Measurements from ENCODE around the gene ZBED4.
A peak's percentile ranks its signal among the peaks of the same experiment; 100 is the strongest.

ZBED4 gene

DNA sequence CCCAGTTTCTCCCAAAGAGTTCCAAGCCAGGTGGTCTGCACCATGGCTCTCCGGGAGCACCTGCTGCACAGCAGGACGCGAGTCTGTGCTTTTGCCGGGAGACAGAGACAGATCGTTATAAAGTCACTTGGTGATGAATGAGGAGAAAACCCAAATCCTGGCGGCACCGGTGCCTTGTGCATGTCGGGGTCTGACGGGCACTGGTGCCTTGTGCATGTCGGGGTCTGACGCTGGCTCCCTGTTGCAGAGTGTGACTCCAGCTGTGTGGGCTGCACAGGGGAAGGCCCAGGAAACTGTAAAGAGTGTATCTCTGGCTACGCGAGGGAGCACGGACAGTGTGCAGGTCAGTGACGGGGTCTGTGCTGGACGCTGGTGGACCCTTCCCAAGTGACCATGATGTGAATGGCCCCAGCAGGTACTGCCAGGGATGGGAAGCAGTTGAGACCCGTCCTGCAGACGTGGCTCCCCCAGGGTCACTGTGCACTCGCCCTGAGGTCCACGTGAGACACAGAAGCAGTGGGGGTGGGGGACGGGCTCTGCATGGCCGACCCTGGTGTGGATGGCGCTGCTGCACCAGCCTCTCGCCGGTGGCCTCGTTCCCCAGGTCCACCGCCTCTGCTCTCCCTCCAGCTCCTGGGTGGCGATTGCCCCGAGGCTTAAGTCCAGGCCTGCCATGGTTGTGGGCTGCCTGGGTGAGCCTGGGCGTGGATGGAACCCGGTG lies 70.6 kb downstream of the ZBED4 start:
- DNase-seq = no peak

DNA sequence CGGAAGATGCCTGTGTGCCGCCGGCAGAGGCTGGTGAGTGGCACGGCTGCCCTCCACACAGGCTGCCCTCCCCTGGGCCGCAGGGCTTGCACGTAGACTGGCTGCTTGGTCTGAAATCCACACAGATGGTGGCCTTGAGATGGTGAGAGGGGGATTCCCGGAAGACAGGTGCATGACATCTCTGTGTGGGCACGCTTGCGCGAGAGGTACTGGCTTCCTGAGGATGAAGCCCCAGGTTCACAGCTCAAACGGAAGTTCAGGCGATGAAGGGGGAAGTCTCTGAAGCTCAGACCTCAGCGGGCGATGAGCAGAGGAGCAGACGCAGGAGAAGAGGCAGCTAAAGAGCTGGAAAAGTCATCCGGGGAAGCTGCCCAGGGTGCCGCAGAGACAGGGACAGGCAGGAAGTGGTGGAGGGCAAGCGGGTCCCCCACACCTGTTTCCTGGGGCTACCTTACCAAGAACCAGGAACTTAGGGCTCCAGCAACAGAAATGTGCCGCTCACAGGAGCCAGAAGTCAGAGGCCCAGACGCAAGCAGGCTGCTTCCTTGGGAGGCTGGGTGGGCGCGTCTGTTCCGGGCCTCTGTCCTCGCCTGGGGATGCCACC lies 72.0 kb downstream of the ZBED4 start:
- peak; percentile 65 to 78 (median 76) for DNase-seq

DNA sequence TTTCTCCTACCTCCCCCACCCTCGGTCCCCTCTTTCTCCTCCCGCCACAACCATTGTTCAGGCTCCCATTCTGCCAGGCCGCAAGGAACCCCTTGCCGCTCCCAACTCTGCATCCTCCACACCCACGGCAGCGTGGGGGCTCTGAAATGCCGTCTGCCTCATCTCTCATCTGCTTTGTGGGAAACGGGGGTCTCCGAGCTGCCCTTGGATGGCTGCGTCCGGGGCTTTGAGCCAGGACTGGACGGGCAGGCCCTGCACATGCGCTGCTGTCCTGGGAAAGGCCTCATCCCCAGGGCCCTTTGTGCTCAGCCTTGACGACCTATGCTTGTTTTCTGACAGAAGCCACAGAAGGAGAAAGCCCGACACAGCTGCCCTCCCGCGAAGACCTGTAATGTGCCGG lies 73.3 kb downstream of the ZBED4 start:
- DNase-seq = no peak

DNA sequence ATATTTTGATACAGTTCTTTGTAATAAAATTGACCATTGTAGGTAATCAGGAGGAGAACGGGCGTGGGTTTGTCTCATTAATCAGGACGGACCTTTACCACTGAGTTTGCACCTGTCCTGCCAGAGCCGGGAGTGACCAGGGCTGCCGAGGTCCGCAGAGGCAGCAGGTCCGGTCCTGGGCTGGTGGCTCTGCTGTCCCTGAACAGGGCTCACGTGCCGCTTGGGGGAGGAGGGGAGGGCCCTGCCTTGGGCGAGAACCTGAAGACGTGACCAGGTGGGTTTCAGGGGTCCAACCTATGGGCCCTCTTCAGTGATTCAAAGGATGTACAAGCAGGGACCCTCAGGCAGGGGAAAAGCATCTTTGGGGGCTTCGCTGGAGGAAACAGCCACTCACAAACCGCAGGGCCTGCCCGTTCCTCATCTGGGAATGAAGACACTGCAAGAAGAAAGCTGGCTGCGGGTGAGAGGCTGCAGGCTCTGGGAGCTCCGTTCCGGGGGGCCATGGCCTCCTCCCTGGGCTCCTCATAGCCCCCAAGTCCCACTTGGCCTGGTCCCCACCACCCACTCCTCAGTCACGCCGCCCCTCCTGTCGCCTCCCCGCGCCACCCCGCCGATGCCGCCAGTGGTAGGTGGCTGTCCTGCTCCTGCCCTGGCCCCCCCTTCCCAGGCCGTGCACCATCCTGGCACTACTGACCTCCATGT lies 74.0 kb downstream of the ZBED4 start:
- no peak for DNase-seq

DNA sequence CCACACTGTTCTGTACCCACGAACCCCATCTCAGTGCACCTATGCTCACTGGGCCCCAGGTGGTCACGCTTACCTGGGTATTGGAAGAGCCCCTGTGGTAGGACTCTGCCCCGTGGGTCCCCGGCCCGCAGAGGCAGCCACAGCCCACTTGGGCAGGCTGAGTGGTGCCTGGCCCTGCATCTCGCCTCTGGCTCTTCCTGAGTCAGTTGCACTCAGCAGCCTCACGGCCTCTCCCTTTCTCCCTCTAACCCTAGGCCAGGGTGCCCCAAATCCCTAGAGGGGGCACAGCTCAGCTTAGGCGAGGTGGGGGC lies 74.5 kb downstream of the ZBED4 start:
- no peak for DNase-seq

DNA sequence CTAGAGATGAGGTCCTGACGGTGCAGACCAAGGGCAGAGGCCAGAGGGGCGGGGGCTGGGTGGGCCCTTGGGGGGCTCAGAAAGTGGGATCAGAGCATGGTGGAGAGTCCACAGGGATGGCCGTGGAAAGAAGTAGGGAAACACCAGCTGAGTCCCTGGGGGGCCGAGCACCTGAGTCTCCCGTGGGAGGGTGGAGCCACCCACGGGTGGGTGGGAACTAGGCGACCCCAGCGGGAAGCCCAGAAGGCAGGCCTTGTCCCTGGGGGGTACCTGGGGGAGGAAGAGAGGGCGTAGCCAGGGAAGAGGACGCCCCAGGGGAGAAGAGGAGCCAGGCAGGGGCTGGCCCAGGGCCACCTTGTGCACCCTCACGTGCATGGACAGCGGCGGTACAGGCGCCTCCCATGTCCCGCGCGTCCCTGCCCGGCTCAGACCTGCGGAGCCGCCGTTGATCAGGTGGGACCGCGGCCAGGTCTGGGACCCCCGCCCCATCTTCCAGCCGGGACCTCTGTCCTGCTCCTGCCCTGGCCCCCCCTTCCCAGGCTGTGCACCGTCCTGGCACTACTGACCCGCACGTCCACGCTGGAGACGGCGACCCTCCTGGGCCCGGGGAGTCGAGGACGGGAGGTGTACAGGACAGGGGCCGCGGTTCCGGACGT lies 75.0 kb downstream of the ZBED4 start:
- DNase-seq = no peak

DNA sequence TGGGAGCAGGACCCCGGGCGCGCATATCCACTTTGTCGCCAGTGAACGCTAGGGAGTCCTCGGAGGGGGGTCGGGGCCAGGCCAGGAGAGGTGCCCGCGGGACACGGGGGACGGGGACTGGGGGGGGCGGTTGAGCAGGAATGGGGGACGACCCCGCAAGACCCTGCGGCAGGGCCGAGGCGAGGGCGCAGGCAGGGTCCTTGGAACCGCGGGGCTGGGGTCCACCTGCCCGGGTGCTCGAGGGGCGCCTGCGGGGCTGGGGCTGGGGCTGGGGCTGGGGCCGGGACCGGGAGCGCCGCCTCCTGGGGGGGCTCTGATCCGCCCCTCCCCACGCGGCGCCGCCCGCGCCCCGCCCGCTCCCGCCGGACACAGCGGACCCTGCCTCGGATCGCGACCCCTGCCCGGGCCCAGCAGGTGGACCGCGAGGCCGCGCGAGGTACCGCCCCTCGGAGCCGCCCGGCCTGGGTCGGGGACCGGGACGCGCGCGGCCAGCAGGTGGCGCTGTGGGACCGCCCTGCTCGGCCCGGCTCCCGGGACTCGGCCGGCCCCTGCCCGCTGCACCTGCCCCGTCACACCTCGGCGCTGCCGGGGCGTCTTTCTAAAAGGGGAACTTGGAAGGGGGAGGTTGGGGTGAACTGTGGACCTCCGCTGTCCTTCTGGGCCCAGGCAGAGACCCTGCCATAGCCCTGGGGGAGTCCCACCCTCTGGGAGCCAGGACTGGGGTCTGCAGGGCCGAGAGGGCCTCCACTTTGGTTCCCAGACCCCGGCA lies 75.8 kb downstream of the ZBED4 start:
- peak; percentile 36 to 81 (median 68) for DNase-seq

DNA sequence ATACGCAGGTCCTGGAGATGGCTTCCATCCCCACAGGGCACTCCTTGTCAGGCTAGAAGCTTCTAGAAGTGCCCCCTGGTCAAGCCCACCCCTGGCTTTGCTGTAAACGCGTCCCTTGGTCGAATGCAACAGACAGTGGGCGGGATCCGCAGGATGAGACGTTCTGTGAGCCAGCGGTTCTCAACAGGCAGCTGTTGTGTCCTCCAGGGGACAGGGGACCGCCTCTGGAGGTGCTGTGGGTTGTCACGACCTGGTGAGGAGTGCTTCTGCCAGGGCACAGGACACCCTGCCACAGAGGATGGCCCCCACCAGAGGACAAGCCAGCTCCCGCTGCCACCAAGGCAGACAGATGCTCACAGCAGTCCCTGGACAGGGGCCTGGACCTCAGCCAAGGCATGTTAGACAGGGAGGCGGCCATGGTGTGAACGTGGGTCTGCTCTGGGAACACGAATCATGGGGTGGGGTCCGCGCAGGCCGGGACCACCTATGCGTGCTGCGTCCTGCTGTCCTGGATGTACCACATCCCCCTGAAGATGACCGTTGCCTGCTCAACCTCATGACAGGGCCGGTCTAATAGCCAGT lies 76.4 kb downstream of the ZBED4 start:
- DNase-seq = no peak

DNA sequence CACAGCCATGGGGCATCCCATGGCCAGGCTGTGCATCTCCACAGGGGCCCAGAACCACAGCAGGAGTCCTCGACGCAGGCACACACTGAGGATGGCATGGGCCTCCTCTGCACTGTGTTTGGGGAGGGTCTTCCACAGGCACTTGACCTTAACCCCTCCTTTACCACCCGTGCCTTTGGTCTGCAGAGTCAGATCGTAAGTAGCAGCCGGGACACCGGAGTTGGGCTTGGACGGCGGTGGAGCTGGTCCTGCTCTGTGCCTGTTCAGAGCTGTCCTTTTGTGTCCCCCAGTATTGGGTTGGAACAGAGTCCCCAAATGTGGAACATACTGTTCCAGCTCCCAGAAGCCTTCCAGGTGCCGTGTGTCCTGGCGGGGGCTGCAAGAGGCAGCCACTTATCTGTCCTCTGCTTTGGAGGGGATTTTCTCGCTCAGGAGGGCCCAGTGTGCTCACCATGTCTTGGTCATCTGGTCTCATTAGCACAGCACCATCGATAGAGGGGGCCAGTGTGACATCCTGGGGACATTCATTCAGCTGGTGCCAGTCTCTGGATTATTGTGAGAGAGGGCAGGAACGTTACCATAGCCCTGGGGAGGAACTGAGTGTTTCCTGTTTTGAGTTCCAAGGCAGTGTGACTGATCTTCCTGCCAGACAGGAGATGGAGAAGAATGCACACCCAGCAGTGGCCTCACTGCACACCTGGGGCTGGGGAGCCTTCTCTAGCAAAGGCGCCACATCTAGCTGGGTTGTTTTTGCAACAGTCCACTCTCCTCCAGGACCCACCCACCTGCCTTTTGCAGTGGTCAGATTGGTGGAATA lies 77.2 kb downstream of the ZBED4 start:
- DNase-seq = peak in 5 of 6 experiments; percentile 13 to 51 (median 35)

DNA sequence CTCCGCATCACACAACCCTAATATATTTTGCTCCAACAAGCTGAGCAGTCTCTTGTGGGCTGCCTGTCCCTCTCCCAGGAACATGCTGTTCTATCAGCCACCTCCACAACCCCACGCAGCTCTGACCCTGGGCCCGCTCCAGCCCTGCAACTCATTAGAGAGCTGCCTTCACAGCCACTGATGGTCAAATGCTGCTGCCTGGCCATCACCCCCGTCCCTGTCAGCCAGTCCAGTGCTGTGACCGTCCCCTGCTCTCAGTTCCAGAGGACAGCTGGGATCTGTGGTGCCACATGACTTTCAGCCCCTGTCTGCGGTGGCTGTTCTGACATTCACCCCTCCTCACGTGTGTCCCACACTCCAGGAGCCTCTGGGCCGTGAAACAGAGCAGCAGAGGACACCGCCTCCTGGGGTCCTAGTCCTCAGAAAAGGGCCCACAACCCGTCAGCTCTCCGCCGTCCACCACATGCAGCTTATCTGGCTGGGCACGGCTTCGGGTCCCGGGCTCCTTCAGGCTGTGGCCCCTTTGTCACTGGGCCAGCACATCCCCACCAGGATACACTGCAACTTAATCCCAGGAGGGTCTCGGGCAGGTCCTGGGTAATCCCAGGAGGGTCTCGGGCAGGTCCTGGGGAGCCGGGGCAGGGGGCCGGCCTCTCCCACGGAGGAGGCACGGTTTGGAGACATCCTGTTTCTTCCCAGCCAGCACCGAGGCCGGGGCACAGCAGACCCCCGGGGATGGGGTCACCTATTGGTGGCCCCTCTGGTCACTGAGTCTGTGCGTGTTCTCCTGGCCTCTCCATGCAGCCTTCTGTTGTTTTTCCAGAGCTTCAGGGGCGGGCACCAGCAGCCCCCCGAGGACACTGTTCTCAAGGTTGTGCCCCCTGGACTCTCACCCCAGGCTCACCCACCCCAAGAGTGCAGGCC lies 79.9 kb downstream of the ZBED4 start:
- no peak for DNase-seq

DNA sequence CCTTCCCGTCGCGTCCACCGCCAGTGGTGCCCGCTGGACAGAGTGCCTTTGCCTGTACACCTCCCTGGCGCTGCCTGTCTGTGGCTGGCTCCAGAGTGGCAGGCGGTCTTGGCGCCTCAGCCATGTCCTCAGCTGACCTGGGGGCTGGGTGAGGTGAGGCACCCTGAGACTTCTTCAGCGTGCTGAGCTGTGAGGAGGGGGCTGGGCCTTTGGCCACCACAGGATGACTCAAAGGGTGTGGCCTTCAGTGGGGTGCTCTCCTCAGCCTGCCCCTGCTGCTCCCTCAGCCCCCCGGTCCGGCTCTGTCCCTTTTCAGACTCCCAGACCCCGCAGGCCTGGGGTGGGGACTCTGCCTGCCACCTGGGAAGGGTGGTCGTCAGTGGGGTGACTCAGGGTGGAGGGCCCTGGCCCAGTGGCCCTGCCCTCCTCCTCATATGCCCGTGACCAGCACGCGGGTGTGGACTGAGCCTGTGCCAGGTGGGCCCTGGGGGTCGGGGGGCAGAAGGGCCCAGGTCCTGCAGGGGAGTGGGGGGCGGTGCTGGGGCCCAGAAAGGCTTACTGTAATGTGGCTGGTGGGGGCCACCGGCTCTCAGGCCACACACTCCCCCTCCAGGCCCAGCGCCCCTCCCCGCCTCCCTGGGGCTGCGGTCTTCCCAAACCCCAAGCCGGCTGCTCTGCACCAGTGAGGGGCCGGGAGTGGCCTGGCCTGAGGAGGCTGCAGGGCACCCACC lies 80.7 kb downstream of the ZBED4 start:
- DNase-seq = peak in 3 of 6 experiments; percentile 29 to 54 (median 49)

DNA sequence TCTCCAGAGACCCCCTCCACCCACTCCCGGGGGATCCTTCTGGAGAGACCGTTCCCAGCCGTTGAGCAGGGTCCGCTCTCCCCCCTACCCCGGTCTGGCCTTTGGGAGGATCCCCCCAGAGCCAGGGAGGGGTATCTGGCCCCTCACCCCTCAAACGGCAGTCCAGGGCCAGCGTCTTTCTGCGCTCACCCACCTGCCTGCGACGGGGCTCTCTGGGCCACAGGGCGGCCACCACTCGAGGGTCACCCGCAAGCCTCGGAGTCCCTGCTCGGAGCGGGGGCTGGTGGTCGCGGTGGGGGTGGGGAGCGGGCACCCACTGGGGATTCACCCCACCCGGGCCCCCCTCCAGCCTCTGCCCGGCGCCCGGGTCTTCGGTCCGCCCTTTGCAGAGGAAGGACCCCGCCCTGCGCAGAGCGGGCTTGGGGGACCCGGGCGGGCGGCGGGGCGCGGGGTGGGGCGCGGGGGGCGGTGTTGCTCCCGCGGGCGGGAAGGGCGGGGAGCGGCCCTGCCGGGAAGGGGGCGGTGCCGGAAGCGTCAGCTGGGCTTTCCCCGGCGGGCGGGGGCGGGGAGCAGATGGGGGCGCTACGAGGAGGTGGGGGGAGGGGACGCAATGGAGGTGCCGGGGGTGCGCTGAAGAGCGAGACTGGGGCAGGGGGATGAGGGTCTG lies 81.4 kb downstream of the ZBED4 start:
- peak; percentile 71 to 85 (median 78) for DNase-seq

DNA sequence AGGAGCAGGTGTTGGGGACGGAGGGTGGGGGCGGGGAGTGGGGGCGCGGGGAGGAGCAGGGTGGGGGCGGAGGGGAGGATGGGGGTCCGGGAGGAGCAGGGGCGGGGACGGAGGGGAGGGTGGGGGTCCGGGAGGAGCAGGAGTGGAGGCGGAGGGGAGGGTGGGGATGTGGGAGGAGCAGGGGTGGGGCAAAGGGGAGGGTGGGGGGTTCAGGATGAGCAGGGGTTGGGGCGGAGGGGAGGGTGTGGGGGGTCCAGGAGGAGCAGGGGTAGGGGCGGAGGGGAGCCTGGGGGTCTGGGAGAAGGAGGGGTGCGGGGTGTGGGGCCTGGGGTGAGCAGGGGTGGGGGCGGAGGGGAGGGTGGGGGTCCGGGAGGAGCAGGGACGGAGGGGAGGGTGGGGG lies 81.9 kb downstream of the ZBED4 start:
- peak in 4 of 6 experiments; percentile 44 to 59 (median 53) for DNase-seq

DNA sequence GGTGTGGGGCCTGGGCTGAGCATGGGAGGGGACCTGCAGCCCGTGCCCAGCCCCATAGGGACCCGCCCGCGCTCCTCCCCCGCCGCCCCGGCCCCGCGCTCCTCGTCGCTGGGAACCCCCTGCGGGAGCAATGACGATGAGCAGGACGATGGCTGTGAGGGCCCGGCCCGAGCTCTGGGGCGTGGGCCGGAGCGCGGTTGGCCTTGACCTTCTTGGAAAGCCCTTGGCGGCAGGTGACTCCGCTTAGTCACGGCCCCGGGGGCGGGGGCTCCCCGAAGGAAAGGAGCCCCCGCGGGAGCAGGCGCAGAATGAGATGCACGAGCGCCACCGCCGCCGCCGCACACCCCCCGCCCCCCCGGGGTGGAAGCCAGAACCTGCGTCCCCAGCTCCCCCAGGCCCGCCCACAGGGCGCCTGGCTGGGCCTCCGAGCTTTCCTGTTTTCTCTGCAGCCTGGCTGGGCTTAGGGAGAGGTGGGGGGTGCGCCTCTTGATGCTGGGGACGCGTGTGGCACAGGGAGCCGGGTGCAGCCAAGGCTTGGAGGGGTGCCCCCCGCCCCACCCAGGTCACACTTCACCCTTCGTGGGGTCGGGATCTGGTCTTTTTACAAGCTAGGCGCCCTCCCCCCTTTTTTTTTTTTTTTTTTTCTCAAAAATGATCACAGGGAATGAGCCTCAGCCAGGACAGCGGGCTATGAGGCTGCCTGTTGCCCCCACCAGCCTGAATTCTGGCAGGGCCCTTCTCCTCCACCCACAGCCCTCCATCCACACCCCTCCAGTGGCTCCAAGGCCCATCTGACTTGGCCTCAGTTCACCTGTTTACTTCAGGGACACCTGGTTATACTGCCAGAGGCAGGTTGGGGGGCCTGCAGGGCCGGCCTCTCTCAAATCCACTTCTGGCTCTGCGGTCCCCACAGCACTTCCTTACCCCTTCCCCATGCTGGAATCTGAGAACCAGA lies 82.7 kb downstream of the ZBED4 start:
- peak; percentile 88 to 93 (median 90) for DNase-seq

DNA sequence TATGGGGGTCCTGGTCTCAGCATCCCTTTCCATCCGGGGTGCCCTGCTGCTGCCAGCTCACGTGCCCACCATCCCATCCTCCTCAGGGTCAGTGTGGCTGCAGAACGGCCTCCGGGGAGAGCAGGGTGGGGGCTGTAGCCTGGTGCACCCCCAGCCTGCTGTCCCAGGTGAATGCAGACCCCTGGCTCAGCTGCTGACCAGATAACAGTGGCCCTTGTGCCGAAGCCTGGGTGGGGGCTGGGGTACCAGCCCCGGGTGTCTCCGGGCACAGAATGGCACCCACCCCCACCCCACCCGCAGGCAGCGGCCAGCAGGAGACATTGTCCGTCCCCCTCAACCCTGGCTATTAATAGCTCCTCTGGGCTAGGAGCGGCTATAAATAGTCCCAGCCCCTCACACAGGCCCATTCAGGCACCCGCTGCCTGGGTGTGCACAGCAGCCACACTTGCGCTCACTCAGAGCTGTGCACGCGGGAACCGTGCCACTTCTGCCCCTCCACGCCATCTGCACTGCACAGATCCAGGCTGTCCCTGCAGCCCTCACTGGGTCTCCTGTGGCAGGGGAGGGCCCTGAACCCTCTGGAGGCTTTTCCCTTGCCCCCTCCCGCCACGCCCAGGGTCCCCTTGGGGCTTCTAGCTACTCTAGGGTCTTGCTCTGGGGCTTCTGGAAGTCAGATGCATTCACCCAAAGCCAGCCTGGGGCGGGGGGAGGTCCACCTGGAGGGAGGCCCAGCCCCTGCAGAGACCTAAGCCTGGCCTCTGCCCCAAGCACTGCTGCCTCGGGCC lies 83.5 kb downstream of the ZBED4 start:
- no peak for DNase-seq

DNA sequence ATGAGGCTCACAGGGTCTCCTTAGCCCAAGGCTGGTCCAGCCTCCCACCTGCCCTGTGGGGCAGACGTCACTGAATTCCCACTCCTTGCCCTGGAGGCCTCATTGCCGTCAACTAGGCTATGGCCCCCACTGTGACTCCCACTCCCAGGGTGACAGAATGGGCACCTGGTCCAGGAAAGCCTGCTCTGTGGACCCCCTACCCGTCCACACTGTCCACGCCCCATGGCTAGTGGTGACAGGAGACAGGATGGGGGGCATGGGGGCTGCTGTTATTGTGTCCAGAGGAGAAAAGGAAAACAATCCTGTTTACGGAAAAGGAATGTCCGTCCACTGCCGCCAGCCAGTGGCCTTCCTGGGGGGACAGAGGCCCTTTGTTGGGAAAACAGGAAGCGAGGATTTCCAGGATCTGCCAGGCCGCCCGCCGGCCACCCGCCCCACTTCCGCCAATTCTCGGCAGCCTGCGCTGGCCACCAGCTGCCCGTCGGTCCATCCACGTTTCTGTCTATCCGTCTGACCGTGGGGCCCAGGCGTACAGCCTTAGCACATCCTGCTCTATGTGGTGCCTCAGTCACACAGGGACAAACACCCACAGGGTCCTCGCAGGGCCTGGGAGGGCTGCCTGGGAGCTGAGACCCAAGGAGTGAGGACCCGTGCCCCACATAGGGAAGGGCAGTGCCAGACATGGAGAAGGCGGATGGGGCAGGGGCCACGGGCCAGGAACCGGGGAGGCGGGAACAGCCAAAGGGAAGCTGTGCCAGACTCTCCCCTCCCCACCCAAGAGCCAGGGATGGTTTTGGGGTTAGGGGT lies 84.3 kb downstream of the ZBED4 start:
- DNase-seq = no peak

Data from stimulated activated naive CD4-positive, alpha-beta T cell (primary cell).